Nephron progenitor cell (in vitro differentiated cells): ENCODE results near the gene CCNQ.

Experiments
- DNase-seq: peaks from one replicate; pipeline ENCODE4 v3.0.0; 2021
- H3K27ac Mint-ChIP-seq: 2 replicates; pipeline ENCODE4 v1.8.0; 2021; ENCODE audit warnings: mild to moderate bottlenecking, moderate library complexity, mixed read lengths
- H3K27me3 Mint-ChIP-seq: 2 replicates; pipeline ENCODE4 v1.8.0; 2021; ENCODE audit warnings: mild to moderate bottlenecking, low read depth, mixed read lengths; ENCODE audit not compliant: poor library complexity
- H3K36me3 Mint-ChIP-seq: 2 replicates; pipeline ENCODE4 v1.8.0; 2021; ENCODE audit warnings: low read depth, mixed read lengths
- H3K4me1 Mint-ChIP-seq: 2 replicates; pipeline ENCODE4 v1.8.0; 2021; ENCODE audit warnings: mixed read lengths
- H3K4me3 Mint-ChIP-seq: 2 replicates; pipeline ENCODE4 v1.8.0; 2021; ENCODE audit warnings: mild to moderate bottlenecking, moderate library complexity, mixed read lengths
- H3K9me3 Mint-ChIP-seq: 2 replicates; pipeline ENCODE4 v1.8.0; 2021; ENCODE audit warnings: mild to moderate bottlenecking, moderate library complexity, mixed read lengths
- TF ChIP-seq, protein P1 (sequence below): fragments of 200-600 bp; sonication (generic); IDR thresholded peaks from 2 replicates; pipeline ENCODE4 v1.5.0; 2021; ENCODE audit warnings: antibody characterized with exemption

The CCNQ gene

DNA sequence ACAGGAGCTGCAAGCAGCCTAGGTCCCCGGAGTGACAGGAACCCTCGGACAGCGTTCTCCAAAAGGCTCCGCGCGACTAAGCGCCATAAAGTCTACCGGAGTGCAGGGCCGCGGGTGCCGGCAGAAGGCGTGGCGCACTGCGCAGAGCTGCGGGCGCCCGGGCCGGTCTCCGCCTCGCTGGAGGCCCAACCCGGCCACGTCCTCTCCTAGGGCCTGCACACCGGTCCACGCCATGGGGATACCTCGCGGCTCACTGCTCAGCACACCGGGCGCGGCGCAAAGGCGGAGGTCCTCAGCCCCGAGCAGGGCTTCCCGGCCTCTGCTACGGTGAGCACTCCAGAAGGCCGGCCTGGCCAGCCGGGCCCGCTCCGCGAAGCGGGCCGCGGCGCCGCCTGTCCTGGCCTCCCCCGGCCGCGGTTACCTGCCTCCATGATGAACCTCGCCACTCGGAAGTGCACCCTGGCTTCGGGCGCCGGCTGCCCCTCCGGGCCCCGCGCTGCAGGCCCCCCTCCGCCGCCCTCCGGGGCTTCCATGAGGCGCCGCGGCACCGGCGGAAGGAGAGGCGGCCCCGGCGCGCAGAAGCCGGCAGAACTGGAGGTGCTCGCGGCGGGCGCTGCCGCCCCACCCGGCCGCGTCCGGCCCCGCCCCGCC, at the start of gene CCNQ:
CCNQ (minus strand) TSS at position 599 of the 651 bp plus-strand sequence; CDS start at position 533, 66 bp downstream.
- H3K27ac Mint-ChIP-seq, result no peak within 1 kb of the TSS
- peaks cover 71% of the 10 kb centered on the region for H3K9me3 Mint-ChIP-seq
- H3K4me3 Mint-ChIP-seq, result peak within 1 kb of the TSS; percentile 85
- H3K27me3 Mint-ChIP-seq, result peaks cover 20% of the 10 kb centered on the region
- H3K36me3 Mint-ChIP-seq, result peaks cover 18% of the 10 kb centered on the region
- peak; percentile 36 for DNase-seq
- TF ChIP-seq, protein P1, sequence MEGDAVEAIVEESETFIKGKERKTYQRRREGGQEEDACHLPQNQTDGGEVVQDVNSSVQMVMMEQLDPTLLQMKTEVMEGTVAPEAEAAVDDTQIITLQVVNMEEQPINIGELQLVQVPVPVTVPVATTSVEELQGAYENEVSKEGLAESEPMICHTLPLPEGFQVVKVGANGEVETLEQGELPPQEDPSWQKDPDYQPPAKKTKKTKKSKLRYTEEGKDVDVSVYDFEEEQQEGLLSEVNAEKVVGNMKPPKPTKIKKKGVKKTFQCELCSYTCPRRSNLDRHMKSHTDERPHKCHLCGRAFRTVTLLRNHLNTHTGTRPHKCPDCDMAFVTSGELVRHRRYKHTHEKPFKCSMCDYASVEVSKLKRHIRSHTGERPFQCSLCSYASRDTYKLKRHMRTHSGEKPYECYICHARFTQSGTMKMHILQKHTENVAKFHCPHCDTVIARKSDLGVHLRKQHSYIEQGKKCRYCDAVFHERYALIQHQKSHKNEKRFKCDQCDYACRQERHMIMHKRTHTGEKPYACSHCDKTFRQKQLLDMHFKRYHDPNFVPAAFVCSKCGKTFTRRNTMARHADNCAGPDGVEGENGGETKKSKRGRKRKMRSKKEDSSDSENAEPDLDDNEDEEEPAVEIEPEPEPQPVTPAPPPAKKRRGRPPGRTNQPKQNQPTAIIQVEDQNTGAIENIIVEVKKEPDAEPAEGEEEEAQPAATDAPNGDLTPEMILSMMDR, result no peak
- H3K4me1 Mint-ChIP-seq, result peaks cover 19% of the 10 kb centered on the region

DNA sequence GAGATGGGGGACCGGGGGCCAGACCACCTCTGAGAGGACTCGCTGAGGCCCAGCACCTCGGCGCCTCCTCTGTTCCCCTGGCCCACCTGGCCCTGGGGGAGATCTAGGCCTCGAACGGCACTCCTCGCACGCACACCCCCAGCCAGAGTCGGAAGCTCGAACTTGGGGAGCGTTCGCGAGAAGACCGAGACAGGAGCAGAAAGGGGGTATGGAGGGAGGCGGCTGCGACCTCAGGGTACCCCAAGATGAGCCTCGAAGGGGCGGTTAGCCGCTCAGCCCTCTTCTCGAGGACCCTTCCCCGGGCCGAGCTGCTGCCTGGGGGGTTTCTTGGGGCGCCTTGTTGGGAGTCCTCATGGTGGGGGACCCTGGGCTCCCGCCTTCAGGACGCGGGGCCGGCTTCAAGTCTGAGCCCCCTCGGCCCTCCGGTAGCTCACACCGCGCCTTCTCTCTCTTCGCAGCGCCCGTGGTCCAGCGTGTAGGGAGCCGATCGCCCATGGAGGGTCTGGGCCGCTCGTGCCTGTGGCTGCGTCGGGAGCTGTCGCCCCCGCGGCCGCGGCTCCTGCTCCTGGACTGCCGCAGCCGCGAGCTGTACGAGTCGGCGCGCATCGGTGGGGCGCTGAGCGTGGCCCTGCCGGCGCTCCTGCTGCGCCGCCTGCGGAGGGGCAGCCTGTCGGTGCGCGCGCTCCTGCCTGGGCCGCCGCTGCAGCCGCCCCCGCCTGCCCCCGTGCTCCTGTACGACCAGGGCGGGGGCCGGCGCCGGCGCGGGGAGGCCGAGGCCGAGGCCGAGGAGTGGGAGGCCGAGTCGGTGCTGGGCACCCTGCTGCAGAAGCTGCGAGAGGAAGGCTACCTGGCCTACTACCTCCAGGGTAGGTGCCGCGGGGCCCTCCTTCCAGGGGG, 48.8 kb upstream of the CCNQ start:
- peaks cover 39% of the 10 kb centered on the region for H3K9me3 Mint-ChIP-seq
- peak overlapping the region; percentile 63 for H3K4me3 Mint-ChIP-seq
- peaks cover 49% of the 10 kb centered on the region for H3K27me3 Mint-ChIP-seq
- TF ChIP-seq, protein P1, result no peak
- no peak overlapping the region for H3K27ac Mint-ChIP-seq
- no peak for DNase-seq
- H3K36me3 Mint-ChIP-seq, result peaks cover 4% of the 10 kb centered on the region
- H3K4me1 Mint-ChIP-seq, result peaks cover 17% of the 10 kb centered on the region

DNA sequence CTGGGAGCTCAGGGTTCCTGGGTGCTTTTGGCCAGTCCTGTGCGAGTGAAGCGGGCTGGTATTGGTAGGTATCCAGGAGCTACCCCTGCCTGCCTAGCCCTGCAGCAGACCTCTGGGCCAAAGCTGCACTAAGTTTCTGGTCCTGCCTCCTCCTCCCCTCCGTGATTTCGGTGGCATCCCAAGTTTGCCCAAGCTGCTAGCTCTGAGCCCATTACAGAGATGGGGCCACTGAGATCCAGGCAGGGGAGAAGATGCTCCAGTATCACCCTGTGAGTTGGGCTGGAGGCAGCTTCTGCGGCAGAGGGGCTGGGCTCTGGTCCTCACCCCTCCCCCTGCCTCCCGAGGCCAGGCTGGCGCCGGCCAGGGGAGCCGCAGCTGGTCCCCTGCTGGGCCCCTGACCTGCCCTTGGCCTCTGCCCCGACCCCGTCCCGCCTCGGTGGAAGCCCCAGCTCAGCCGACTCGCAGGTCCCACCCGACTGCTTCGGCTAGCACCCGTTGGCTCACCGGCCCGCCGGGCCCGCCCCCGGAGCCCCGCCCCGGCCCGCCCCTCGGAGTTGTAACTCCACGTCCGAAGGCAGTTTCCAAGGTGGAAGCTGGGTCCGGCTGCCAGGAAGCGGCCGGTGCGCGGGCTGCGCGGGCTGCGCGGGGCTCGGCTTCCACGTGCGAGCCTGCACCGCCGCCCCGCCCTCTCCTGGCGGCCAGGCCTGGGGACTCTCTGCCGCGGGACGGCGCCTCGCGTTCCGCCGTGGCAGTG, 47.9 kb upstream of the CCNQ start, which contains the start of gene DUSP9:
DUSP9 (plus strand) TSS at position 584 of the 754 bp plus-strand sequence. CDS start 751 bp downstream, outside the sequence.
- H3K36me3 Mint-ChIP-seq, result peaks cover 1% of the 10 kb centered on the region
- H3K4me3 Mint-ChIP-seq, result peak within 1 kb of the TSS; percentile 63
- peaks cover 50% of the 10 kb centered on the region for H3K27me3 Mint-ChIP-seq
- no peak within 1 kb of the TSS for H3K27ac Mint-ChIP-seq
- peaks cover 30% of the 10 kb centered on the region for H3K9me3 Mint-ChIP-seq
- peaks cover 18% of the 10 kb centered on the region for H3K4me1 Mint-ChIP-seq
- TF ChIP-seq, protein P1, result no peak
- peak; percentile 87 for DNase-seq

DNA sequence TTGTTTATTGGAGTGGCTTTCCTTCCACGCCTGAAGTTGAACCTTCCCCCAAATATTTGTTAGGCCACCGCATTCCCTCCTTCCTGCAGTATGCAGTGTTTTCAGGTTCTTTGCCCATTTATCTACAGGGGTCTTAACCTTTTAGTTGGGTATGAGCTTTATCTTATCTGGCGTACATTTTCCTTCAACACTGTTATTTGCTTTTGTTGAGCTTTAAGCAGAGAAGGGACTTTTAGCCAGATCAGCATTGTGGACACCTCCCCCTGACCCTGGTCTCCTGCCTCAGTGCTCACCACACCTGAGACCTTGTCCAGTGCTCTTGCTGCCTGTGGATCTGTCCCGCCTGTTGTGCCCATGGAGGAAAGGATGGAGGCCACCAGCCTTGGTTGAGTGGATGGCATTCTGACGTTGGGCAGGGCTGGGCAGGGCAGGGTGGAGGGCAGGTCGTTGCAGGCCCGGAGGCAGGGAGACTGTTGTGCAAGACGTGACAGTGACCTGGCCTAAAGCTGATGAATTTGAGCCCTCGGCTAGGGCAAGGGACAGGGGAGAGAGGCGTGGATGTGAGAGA, 47.1 kb upstream of the CCNQ start:
- TF ChIP-seq, protein P1, result no peak
- peaks cover 56% of the 10 kb centered on the region for H3K27me3 Mint-ChIP-seq
- no peak for DNase-seq
- H3K4me3 Mint-ChIP-seq, result no peak overlapping the region
- peaks cover 21% of the 10 kb centered on the region for H3K4me1 Mint-ChIP-seq
- peaks cover 28% of the 10 kb centered on the region for H3K9me3 Mint-ChIP-seq
- no peak overlapping the region for H3K27ac Mint-ChIP-seq
- no peaks in the 10 kb centered on the region for H3K36me3 Mint-ChIP-seq

DNA sequence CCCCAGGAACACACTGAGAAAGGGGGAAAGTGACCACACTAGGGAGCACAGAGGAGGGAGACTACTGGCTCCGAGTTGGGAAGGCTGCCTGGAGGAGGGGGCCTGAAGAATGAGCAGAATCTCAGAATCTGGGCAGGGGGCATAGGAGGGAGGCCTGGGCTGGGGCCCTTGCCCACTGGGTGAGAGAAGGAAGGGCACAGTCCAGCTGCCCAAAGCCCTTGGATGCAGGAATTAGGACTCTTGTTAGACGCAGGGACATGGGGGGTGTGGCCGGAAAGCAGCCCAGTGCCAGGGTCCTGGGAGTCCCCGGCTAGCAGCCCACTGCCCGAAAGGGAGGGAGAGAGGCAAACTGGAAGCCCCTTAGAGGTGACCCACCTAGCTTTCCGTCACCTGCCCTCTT, 46.2 kb upstream of the CCNQ start:
- Mint-ChIP-seq H3K27ac (no peak overlapping the region), H3K27me3 (peaks cover 58% of the 10 kb centered on the region), H3K9me3 (peaks cover 26% of the 10 kb centered on the region), H3K4me3 (no peak overlapping the region), H3K36me3 (no peaks in the 10 kb centered on the region), H3K4me1 (peaks cover 21% of the 10 kb centered on the region)
- no peak for DNase-seq
- TF ChIP-seq, protein P1, result no peak
